IPS-15b (cell line): ENCODE measurements around the gene SYTL1.

Experiments
- H3K27me3 ChIP-seq: one replicate; pipeline ENCODE4 v1.6.1; 2013; ENCODE audit warnings: low read length; ENCODE audit not compliant: control insufficient read depth, insufficient read depth
- H3K36me3 ChIP-seq: one replicate; pipeline ENCODE4 v1.6.1; 2013; ENCODE audit warnings: low read length; ENCODE audit not compliant: control insufficient read depth, insufficient read depth
- H3K4me1 ChIP-seq: one replicate; pipeline ENCODE4 v1.6.1; 2013; ENCODE audit warnings: mild to moderate bottlenecking, low read length; ENCODE audit not compliant: control insufficient read depth, insufficient read depth
- H3K4me3 ChIP-seq: one replicate; pipeline ENCODE4 v1.5.1; 2013; ENCODE audit warnings: low read depth, low read length
- H3K9ac ChIP-seq: one replicate; pipeline ENCODE4 v1.6.1; 2013; ENCODE audit warnings: low read depth, mild to moderate bottlenecking, low read length
- H3K9me3 ChIP-seq: one replicate; pipeline ENCODE4 v1.6.1; 2013; ENCODE audit warnings: mild to moderate bottlenecking, low read length; ENCODE audit not compliant: control insufficient read depth, insufficient read depth

The SYTL1 gene

GRCh38 chr1:27351541-27352107 lies 9.8 kb downstream of the SYTL1 start:
- peaks cover 6% of the 10 kb centered on the region for H3K27me3 ChIP-seq
- H3K4me1 ChIP-seq: peaks cover 6% of the 10 kb centered on the region
- H3K4me3 ChIP-seq: peak overlapping the region; percentile 71
- H3K36me3 ChIP-seq: peaks cover 2% of the 10 kb centered on the region
- no peaks in the 10 kb centered on the region for H3K9me3 ChIP-seq
- peak overlapping the region; percentile 76 for H3K9ac ChIP-seq

- peaks cover 12% of the 10 kb centered on the region for H3K27me3 ChIP-seq
These were observed 11.3 kb downstream of the SYTL1 start for GRCh38 chr1:27353166-27353565.

DNA sequence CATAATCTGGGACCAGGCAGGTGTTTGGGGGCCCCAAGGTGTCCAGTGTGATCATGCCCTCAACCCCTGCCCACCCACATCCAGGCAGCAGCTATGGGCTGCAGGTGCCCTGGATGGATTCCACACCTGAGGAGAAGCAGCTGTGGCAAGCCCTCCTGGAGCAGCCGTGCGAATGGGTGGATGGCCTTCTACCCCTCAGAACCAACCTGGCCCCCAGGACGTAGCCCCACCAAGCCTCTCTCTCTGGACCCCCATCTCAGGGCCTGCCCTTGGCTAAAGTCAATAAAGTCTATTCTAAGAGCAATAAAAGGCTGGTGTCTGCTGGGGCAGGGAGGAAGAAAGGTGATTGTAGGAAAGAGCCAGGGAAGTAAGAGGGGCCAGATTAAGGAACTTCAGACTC lies 11.8 kb downstream of the SYTL1 start:
- peaks cover 17% of the 10 kb centered on the region for H3K27me3 ChIP-seq
- H3K4me3 ChIP-seq: no peak overlapping the region
- no peak overlapping the region for H3K9ac ChIP-seq
- peaks cover 5% of the 10 kb centered on the region for H3K4me1 ChIP-seq
- no peaks in the 10 kb centered on the region for H3K9me3 ChIP-seq
- no peaks in the 10 kb centered on the region for H3K36me3 ChIP-seq

More at GRCh38 chr1:27353166-27353565, 11.3 kb downstream of the SYTL1 start:
- Histone ChIP-seq H3K9me3 (no peaks in the 10 kb centered on the region), H3K4me3 (no peak overlapping the region), H3K36me3 (no peaks in the 10 kb centered on the region), H3K4me1 (peaks cover 5% of the 10 kb centered on the region), H3K9ac (no peak overlapping the region)

DNA sequence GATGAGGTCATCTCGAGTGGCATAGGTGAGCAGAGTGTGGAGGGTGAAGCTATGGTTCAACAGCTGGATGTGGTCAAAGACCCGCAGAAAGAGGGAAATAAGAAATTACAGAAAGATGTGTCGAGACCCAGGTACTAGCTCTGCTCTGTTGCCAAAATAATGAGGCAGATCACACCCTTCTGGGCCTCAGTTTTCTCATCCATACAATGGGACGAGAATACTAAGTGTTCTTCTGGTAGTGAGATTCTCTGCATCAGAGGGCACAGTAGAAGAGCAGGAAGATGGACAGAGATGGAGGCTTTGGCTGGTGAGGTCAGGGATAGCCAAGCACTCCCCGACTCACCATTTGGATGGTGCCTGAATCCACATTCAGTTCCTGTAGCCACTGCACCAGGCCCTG lies 13.9 kb downstream of the SYTL1 start:
- Histone ChIP-seq H3K36me3 (no peaks in the 10 kb centered on the region), H3K9me3 (no peaks in the 10 kb centered on the region), H3K9ac (no peak overlapping the region), H3K4me3 (no peak overlapping the region), H3K27me3 (peaks cover 29% of the 10 kb centered on the region), H3K4me1 (peaks cover 3% of the 10 kb centered on the region)

GRCh38 chr1:27356277-27356618 lies 14.4 kb downstream of the SYTL1 start:
- Histone ChIP-seq H3K4me1 (peaks cover 3% of the 10 kb centered on the region), H3K9me3 (no peaks in the 10 kb centered on the region), H3K36me3 (no peaks in the 10 kb centered on the region), H3K9ac (no peak overlapping the region), H3K4me3 (no peak overlapping the region), H3K27me3 (peaks cover 35% of the 10 kb centered on the region)

- Histone ChIP-seq H3K4me3 (no peak overlapping the region), H3K27me3 (peaks cover 40% of the 10 kb centered on the region), H3K36me3 (no peaks in the 10 kb centered on the region), H3K4me1 (peaks cover 3% of the 10 kb centered on the region), H3K9ac (no peak overlapping the region), H3K9me3 (no peaks in the 10 kb centered on the region)
These were observed 14.9 kb downstream of the SYTL1 start for GRCh38 chr1:27356619-27357280.

DNA sequence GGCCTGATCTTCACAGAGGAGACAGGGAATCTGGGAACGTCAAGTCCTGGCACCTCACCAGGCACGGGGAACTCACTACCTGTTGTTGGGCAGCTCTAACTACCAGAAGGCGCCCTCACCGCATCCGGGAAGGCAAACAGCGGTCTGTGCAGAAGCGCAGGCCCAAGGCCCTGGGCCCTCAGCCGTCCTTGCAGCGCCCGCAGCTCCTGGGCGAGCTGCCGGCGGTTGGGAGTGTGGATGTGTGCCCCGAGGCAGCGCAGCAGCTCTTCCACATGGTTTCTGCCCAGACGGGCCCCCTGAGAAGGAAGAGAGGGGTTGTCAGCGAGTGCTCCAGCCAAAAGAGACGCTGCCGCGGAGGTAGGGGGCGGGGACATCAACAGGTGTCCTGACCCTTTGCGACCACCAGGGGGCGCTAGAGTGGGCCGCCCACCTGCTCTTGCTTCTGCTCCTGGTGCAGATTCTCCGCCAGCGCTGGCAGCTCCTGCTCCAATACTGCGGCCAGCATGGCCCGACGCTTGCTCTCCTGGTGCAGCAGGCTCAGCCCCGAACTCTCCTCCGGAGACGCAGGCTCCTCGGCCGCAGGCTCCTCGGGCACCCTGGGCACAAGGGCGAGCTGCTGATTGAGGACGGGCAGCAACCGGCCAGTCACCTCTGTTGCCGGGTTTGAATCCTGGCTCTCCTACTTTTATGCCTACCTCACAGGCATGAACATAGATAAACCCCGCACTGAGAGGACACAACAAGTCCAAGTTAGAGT lies 15.6 kb downstream of the SYTL1 start:
- Histone ChIP-seq H3K9ac (no peak overlapping the region), H3K27me3 (peaks cover 45% of the 10 kb centered on the region)

GRCh38 chr1:27358038-27358927 lies 16.5 kb downstream of the SYTL1 start:
- Histone ChIP-seq H3K4me1 (peaks cover 3% of the 10 kb centered on the region), H3K9me3 (no peaks in the 10 kb centered on the region), H3K4me3 (no peak overlapping the region), H3K27me3 (peaks cover 45% of the 10 kb centered on the region), H3K36me3 (no peaks in the 10 kb centered on the region), H3K9ac (no peak overlapping the region)

More for the DNA sequence above, 15.6 kb downstream of the SYTL1 start:
- Histone ChIP-seq H3K36me3 (no peaks in the 10 kb centered on the region), H3K4me1 (peaks cover 3% of the 10 kb centered on the region), H3K9me3 (no peaks in the 10 kb centered on the region), H3K4me3 (peak overlapping the region; percentile 39)

- no peak overlapping the region for H3K4me3 ChIP-seq
- peaks cover 3% of the 10 kb centered on the region for H3K4me1 ChIP-seq
- H3K9me3 ChIP-seq: no peaks in the 10 kb centered on the region
- no peak overlapping the region for H3K9ac ChIP-seq
- H3K27me3 ChIP-seq: peaks cover 48% of the 10 kb centered on the region
- no peaks in the 10 kb centered on the region for H3K36me3 ChIP-seq
These were observed 17.1 kb downstream of the SYTL1 start for GRCh38 chr1:27358928-27359313.

- peak overlapping the region; percentile 77 for H3K4me3 ChIP-seq
- peaks cover 48% of the 10 kb centered on the region for H3K27me3 ChIP-seq
- H3K4me1 ChIP-seq: peaks cover 8% of the 10 kb centered on the region
- no peaks in the 10 kb centered on the region for H3K36me3 ChIP-seq
- H3K9me3 ChIP-seq: no peaks in the 10 kb centered on the region
- H3K9ac ChIP-seq: no peak overlapping the region
These were observed 18.0 kb downstream of the SYTL1 start for GRCh38 chr1:27359822-27360158.

DNA sequence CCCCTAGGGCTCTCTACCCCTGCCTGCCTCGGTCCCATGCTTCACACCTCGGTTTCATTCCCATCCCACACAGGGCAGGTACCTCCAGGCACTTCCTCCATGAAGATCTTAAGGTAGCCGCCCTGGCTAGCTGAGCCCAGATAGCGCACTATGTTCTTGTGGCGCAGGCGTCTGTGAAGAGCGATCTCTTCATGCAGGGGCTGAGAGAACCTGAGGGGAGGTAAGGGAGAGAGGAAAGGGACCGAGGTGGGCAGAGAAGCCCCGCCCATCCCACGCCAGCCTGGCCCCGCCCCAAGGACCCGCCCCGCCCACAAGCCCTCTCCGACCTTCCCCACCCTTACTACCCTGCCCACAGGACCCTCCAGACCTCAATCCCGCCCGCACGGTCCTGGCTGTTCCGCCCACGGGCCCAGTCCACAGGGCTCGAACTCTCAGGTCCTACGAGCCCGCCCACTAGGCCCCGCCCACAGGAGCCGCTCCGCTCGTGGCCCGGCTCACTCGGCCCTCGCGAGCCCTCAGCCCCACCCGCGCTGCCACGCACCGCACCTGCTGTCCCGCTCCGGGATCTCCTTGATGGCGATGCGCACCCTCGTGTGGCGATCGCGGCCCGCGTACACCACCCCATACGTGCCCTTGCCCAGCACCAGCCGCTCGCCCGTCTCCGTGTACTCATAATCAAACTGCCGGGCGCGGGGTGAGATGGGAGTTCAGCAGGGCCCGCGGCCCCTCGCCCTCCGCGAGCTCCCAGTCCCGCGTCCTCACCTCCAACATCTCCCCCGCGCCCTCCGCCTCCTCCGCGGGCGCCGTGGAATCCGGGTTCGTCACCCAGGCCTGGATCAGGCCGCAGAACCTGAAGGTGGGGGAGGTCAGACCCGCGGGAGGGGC lies 18.6 kb downstream of the SYTL1 start:
- H3K4me3 ChIP-seq: peak overlapping the region; percentile 77
- H3K4me1 ChIP-seq: peaks cover 13% of the 10 kb centered on the region
- H3K9me3 ChIP-seq: no peaks in the 10 kb centered on the region
- no peaks in the 10 kb centered on the region for H3K36me3 ChIP-seq
- H3K27me3 ChIP-seq: peaks cover 48% of the 10 kb centered on the region
- no peak overlapping the region for H3K9ac ChIP-seq
